Stimulated activated CD4-positive, alpha-beta T cell treated with anti-CD3 and anti-CD28 coated beads, Interleukin-1b, Interleukin-23, amount 100 ng/mL, for 1 hour (primary cell): ENCODE data around the gene CAPN7.
"Not testable (repeated sequence)": the region's sequence is repeated elsewhere in the genome, so short reads cannot be mapped to it uniquely, and the experiment has no call there.

Experiments
- DNase-seq, 2 donors: peaks; one replicate each; pipeline ENCODE4 v3.0.0-alpha.2; 2020; ENCODE audit warnings: low read depth in 2 of 2

CAPN7 gene

DNA sequence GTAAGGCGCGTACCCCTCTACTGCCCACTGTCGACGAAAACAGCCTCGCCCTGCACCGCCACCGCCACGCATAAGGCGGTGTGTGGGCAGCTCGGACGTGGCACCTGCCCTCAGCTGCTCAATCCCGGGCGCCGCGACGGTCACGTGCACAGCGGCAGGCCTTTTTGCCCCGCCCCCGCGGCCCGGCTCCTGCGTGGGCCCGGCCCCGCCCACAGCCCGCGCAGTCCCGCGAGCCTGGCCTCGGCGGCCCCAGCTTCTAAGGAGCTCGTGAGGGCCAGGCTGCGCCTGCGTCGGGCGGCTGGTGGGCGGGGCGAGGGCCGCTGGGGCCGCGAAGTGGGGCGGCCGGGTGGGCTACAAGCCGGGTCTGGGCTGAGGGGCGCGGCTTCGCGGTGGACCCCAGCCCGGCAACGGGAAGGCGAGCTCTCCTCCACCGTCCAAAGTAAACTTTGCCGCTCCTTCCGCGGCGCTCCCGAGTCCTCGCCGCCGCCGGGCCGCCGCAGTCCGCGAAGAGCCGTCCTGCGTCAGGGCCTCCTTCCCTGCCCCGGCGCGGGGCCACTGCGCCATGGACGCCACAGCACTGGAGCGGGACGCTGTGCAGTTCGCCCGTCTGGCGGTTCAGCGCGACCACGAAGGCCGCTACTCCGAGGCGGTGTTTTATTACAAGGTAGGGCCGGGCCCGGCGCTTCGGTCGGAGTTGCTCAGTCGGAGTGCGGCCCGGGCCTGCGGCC, at the start of gene CAPN7:
Gene CAPN7 (plus strand): TSS at position 313 of the 728 bp plus-strand sequence. CDS start 250 bp downstream, at position 563.
- peak; percentile 84 to 87 for DNase-seq

- no peak for DNase-seq
Measured at GRCh38 chr3:15157441-15157840, 48.6 kb upstream of the CAPN7 start.

DNA sequence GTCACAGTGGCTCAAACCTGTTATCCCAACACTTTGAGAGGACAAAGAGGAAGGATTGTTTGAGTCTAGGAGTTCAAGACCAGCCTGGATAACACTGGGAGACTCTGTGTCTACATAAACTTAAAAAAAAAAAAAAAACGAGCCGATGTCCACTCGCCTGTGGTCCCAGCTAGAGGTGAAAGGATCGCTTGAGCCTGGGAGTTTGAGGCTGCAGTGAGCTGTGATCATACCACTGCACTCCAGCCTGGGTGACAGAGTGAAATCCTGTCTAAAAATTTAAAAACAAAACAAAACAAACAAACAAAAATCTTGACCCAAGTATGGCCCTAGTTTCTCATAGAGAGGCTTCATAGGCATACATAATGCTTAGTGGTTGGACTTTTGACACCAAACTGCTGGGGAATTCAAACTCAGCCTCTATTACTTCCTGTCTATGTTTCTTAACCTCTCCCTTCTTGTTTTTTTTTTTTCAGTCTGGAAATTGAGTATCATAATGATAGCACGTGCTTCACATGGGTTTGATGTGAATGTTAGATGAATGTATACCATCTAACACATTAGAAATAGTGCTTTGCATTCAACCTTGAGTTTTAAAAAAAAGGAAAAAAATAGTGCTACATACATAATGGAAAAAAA, 46.4 kb upstream of the CAPN7 start:
- DNase-seq: no peak

- DNase-seq: no peak
Measured at GRCh38 chr3:15160662-15161061, 45.4 kb upstream of the CAPN7 start.

DNA sequence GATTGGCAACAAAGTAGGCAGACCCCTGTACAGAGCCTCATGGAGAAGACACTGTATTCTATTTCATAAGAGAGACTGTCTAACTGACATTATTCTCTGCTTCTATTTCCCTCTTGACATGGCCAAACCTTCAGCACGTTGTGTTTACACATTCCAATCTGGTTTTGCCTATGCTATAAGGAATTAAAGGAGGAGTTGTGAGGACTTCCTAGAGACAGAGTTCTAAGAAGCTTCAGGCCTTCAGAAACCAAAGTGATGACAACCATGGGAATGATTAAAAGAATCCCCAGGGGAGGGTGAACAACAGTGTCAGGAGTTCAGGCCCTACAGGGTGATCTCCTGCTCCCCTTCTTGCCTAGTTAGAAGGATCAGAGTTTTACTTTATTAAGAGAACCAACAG, 44.9 kb upstream of the CAPN7 start:
- no peak for DNase-seq

GRCh38 chr3:15163656-15164055, 42.4 kb upstream of the CAPN7 start:
- not testable (repeated sequence) for DNase-seq

GRCh38 chr3:15164340-15164739, 41.7 kb upstream of the CAPN7 start:
- DNase-seq: no peak

DNA sequence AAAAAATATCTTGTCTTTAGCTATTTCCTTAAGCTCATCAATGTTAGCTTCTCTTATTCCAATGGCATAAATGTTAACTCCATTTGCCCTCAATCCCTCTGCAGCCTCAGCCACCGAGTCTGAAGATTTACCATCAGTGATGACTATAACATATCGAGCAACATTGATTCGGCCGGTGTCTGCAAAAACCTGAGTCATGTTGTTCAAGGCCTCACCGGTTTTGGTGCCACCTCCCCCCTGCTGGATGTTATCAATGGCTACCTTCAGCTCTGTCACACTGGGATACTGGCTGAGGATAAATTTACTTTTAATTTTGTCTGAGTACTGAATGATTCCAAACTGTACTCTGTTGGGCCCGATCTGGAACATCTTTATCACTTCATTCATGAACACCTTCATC, 41.0 kb upstream of the CAPN7 start:
- no peak for DNase-seq

DNA sequence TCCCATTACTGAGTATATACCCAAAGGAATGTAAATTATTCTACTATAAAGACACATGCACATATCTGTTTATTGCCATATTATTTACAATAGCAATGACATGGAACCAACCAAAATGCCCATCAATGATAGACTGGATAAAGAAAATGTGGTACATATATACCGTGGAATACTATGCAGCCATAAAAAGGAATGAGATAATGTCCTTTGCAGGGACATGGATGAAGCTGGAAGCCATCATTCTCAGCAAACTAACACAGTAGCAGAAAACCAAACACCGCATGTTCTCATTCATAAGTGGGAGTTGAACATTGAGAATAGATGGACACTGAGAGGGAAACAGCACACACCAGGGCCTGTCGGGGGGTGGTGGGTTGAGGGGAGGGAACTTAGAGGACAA, 39.7 kb upstream of the CAPN7 start:
- DNase-seq: not testable (repeated sequence)

- no peak for DNase-seq
Measured at GRCh38 chr3:15171096-15171495, 35.0 kb upstream of the CAPN7 start.

DNA sequence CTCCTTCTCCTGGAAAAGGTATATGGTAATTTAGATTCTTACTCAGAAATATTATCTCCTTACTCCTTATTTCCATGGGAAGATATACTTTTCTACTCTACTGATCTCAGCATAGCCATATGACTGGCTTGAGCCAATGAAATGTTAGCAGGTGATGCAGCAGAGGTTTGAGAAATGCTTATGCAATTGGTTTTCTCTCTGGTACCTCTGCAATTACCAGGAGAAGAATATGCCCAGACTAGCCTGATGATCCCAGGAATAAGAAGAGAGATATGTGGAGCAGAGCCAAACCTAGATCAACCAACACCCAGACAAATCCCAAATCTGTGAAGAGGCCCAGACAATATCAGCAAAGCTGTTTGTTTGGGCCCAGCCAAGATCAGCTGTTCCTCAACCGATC, 33.2 kb upstream of the CAPN7 start:
- no peak for DNase-seq

DNA sequence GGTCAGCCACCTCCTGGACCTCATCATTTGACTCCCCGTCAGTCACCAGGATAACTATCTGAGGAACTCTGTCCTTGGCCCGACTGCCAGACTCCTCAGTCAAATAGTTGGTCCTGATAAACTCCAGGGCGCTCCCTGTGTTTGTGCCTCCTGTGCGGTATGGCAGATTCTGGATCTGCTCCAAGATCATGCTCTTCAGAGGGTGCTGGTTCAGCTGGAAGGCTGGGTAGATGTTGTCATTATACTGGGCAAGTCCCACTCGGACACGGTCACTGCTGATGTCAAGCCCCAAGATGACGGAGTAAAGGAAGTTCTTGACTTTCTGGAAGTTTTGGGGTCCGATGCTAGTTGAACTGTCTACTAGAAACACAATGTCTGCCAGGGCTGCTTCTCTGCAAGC, 31.1 kb upstream of the CAPN7 start:
- DNase-seq: no peak

DNA sequence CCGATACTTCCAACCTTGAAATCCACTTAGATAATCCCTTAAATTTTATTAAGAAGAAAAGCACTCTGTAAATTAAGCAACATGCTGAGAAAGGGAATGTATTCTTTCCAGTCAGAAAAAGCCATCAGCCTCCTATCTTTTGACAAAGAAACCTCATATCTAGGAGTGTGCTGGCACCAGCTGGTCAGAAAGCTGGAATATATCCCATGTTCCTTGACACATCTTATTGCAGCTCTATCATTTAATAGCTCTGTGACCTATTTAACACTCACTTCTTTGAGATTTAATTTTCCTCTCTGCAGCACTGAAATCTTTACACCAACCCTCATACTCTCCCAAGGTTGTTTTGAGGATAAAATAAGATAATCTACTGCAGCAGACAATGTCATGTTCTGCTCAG, 30.4 kb upstream of the CAPN7 start:
- no peak for DNase-seq

- no peak for DNase-seq
Measured at GRCh38 chr3:15180042-15180611, 25.9 kb upstream of the CAPN7 start.

DNA sequence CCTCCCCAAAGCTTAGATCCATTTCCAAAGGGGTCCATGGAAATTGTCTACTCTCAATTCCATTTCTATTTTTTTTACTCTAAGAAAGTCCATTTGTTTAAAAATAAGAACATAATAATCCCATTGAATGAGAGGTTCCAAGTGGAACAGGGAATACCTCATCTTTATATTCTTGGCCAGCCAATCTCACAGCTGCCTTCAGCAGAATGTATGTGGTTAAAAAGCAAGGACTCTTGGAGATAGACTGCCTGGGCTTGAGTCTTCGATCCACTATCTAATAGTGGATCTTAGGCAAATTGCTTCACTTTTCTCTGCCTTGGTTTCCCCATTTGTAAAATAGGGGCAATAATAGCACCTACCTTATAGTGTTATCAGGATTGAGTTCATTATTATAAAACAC, 24.5 kb upstream of the CAPN7 start:
- no peak for DNase-seq

DNA sequence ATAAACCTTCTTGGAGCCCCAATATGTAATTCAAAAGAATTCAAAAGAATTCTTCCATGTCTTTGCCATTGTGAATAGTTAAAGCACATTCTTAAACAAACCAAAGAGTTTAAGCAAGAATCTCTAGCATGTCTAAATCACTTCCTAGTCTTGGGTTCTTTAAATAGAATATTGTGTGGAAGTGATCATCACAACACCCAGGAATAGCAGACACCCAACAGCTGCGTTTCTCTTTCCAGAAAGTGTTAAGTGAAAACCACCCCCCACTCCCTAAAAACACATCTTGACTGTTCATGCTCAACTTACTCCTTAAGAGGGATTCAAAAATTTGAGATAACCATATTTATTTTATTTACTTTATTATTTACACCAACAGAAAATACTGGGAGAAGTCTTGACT, 24.1 kb upstream of the CAPN7 start:
- no peak for DNase-seq

DNA sequence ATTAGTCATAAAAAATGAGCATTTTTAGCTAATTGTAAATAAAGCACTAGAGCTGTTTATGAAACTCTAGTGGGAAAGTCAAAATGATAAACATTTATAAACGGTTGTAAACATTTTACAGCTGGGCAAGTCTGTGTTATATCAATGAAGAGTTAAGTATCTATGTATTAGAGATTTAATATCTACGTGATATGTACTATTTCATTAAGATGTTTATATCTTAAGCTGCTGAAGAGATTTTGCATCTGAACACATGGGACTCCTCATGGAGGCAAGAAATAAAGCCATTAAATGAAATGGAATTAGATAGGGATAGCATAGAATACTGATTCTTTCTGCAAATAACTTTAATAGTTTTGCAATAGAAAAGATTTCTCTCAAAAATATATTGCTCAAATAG, 23.0 kb upstream of the CAPN7 start:
- no peak for DNase-seq

GRCh38 chr3:15185404-15185803, 20.6 kb upstream of the CAPN7 start:
- no peak for DNase-seq

- DNase-seq: no peak
Measured at GRCh38 chr3:15186101-15186476, 20.0 kb upstream of the CAPN7 start.

DNA sequence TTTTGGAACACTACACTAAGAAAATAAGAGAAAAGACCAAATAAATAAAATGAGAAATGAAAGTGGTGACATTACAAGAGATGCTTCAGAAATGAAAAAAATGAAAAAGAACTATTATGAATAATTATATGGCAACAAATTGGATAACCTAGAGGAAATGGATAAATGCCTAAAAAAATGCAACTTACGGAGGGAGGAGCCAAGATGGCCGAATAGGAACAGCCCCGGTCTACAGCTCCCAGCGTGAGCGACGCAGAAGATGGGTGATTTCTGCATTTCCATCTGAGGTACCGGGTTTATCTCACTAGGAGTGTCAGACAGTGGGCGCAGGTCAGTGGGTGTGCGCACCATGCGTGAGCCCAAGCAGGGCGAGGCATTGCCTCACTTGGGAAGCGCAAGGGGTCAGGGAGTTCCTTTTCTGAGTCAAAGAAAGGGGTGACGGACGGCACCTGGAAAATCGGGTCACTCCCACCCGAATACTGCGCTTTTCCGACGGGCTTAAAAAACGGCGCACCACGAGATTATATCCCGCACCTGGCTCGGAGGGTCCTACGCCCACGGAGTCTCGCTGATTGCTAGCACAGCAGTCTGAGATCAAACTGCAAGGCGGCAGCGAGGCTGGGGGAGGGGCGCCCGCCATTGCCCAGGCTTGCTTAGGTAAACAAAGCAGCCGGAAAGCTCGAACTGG, 19.4 kb upstream of the CAPN7 start:
- not testable (repeated sequence) for DNase-seq

GRCh38 chr3:15197340-15198029, 8.6 kb upstream of the CAPN7 start:
- DNase-seq: no peak

DNA sequence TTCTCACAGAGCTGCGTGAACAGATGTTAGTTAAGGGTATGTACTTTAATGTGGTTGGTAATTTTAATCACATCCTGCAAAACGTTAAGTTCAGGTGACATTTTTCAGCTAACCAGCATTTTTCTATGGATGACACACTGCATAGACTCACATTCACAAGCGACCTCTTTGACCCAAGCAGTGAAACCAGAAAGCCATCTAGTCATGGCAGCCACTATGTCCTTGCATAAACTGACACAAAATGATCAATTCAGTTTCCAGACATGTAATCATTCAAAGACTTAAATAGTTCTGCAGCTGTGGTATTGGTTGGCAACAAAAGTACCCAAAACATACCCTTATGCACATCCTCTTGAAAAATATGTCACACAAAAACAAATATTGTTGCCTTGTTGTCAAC, 7.4 kb upstream of the CAPN7 start:
- DNase-seq: no peak
